Esophagus muscularis mucosa (tissue), 4 donors: ENCODE measurements around the gene ATP2B1.

Experiments
- EP300 ChIP-seq: sonication (generic); formaldehyde crosslinking; IDR thresholded peaks from one replicate; pipeline ENCODE4 v1.6.1; 2017; ENCODE audit warnings: antibody characterized with exemption
- POLR2A ChIP-seq: fragments of 450-650 bp; IDR thresholded peaks from one replicate; pipeline ENCODE4 v1.6.1; 2017; ENCODE audit warnings: antibody characterized with exemption, moderate library complexity, mild to moderate bottlenecking, low read depth
- TF ChIP-seq, protein P1 (sequence below), 3 experiments: fragments of 200-600 bp in 2 of 3; fragments of 450-650 bp in 1 of 3; sonication (generic) in 2 of 3; IDR thresholded peaks; one replicate each; pipeline ENCODE4 v1.5.1; 2017 to 2019; ENCODE audit warnings: antibody characterized with exemption in 3 of 3, mild to moderate bottlenecking in 2 of 3, moderate library complexity in 1 of 3

DNA sequence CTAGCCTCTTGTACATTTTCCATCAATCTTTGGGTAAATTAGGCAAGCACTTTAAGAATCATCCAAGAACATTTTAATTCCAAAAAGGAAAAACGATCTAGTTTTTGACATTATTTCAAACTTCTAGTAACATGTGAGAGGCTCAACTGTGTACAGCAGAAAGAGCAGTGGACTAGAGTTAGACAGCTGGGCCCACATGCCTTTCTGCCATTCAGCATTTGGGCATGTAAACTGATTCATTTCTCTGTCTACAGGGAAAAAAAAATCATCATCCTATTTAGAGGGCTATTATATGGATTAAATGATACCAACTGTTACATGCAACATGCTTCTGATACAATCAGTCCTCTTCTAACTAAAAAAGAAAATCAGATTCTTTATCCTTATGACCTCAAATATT, 17.7 kb downstream of the ATP2B1 start:
- no peak for TF ChIP-seq POLR2A
- no peak for TF ChIP-seq EP300
- TF ChIP-seq, protein P1, sequence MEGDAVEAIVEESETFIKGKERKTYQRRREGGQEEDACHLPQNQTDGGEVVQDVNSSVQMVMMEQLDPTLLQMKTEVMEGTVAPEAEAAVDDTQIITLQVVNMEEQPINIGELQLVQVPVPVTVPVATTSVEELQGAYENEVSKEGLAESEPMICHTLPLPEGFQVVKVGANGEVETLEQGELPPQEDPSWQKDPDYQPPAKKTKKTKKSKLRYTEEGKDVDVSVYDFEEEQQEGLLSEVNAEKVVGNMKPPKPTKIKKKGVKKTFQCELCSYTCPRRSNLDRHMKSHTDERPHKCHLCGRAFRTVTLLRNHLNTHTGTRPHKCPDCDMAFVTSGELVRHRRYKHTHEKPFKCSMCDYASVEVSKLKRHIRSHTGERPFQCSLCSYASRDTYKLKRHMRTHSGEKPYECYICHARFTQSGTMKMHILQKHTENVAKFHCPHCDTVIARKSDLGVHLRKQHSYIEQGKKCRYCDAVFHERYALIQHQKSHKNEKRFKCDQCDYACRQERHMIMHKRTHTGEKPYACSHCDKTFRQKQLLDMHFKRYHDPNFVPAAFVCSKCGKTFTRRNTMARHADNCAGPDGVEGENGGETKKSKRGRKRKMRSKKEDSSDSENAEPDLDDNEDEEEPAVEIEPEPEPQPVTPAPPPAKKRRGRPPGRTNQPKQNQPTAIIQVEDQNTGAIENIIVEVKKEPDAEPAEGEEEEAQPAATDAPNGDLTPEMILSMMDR (IDR thresholded peaks at IDR 0.05), result no peak
